HT-29 (cell line): ENCODE results near the gene NME8. TPM values are rescaled to one million over a fixed set of nuclear protein-coding genes. Genes with fewer than 3 reads are reported as not detected.
A peak's percentile ranks its signal among the peaks of the same experiment; 100 is the strongest.

Source experiments
- DNase-seq: peaks from one replicate; pipeline ENCODE4 v3.0.0-alpha.2; 2015; ENCODE audit warnings: low spot score
- total RNA-seq: library from RNA; depleted of rRNA; stranded (reverse); fragments of >200 nt; shearing (Covaris generic); gene quantifications from 2 replicates; pipeline ENCODE4 v1.2.3, GENCODE V29; 2014

NME8 gene
- total RNA-seq, 1 experiment from 2014 or later, result not detected

DNA sequence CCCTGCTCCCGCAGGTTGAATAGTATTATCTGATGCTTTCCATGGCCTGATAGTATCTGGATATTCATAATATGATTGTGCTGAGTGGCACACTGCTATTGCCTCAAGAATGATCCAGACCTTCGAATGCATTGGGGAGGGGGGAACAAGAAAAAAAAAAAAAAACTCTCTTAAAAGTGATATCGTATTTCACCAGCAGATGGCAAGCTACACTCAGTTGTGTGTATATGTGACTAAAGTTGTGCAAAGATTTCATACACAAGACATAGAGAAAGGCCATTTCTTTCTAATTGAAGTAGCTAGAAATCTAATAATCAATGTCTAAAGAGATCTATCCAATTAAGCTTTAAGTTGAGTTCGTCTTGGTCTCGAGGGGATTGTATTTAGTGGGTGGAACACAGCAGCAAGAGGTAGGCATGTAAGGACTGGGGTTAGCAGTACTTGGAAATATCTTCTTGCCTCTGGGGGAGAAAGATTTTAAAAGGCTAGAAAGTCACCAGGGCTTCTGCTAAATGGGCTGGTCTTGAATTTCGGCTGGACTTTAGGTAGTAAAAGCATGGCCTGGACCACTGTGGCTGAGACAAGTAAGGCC lies 52.9 kb downstream of the NME8 start:
- DNase-seq, result peak; percentile 60

DNA sequence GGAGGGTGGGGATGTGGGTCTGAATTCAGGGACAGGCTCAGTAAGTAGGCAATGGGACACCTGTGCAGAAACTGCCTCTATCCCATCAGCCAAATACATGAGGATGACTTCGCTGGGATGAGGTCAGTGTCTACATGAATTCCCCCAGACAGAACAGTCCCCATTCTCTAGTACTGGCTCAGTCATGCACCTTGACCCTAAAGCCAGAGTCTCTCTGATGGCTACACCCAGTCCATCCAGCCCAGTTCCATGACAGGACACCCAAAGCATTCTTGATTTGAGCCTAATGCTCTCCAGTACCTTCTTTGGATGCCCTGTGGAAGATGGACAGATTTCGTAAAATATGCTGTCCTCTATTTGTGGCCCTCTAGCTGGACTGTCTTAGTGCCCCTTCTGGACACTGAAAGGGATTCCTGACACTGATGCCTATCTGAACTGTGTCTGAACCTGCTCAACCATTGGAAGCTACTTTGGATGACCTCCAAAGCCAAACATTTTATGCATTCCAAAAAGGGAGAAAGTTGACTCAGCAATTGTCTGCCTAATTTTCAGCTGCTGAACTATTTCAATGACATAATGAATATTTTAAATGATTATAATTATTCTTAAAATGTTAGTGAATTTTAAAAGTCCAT lies 53.6 kb downstream of the NME8 start:
- DNase-seq, result no peak

DNA sequence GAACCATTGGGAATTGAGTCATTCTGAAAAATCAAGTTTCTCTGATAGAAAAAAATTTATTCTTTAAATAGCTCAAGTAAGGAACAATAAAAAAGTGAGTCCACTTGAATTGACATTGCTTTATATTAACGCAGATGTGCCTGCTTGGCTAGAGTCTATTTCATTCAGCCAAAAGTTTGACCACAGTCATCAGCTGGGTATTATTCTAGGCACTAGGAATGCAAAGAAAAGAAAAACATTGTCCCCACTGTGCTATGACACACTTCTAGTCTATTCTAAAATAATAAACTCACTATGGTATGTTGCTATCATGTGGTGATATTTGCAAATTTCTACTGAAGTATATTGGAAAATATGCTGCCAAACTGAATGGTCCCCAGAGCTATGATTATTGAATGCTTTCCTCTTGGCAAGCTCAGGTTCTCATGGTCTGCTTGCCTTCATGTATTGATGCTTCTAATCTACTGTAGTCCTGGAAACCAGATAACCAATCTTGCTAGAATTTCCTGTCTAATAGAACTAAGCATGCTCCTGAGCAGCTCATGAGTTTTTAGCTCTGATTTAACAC lies 59.9 kb downstream of the NME8 start:
- no peak for DNase-seq

DNA sequence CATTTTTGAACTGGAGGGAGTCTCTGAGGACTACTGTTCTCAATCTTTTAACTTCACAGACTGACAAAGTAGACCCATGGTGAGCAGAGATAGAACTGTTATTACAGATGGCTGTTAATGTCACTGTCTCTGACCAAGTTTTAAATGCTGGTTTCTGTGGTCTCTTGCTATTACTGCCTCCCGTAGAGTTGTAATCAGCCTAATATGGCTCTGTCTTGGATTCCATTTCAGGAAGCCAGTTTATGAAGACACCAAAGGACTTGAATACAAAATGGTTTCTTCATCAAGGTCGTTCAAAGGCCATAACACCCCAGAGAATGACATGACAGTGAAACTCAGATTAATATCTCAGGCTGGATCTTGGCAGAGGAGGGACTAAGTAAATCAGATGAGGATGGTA lies 64.4 kb downstream of the NME8 start:
- no peak for DNase-seq

DNA sequence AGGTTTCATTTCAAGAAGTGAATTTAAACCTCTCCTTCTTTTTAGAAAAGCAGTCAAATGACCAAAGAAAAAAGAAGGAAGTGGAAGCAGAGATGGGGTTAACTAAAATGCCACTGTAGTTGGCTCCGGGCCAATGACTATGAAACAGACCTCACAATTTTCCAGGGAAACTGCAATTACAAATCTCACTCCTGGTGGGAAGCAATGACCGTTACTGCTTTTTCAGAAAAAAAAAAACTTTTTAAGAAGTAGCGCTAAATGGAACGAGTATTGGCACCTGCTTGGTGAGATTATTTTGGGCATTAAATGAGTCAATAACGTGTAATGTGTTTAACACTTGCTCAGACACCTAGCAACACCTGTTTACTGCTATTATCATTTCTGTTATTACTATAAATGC lies 67.0 kb downstream of the NME8 start:
- DNase-seq, result no peak

DNA sequence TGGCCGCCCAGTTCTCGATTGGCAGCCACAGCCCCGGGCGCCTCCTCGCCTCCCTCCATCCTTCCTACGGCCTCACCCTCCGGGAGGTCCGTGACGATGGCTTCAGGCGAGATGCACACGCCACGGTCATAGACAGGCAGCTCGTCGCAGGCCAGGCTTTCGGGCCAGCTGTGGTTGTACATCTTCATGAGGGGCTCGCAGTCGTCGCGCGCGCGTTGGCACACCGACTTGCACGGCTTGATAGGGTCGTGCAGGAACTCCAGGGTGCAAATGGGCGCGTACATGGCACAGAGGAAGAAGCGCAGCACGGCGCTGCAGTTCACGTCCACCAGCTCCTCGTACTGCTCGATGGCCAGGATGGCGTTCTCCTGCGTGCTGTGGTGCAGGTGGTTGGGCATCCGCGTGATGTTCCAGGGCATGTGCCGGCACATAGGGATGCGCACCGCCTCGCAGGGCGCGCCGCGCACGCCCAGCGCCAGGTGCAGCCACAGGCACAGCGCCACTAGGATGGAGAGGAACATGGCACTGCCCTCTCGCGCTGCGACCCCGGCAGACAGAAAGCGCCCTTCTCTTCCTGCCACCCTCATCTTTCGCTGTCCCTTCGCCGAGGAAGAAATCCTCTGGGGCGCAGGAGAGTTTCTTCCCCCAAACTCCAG lies 67.7 kb downstream of the NME8 start:
- no peak for DNase-seq

DNA sequence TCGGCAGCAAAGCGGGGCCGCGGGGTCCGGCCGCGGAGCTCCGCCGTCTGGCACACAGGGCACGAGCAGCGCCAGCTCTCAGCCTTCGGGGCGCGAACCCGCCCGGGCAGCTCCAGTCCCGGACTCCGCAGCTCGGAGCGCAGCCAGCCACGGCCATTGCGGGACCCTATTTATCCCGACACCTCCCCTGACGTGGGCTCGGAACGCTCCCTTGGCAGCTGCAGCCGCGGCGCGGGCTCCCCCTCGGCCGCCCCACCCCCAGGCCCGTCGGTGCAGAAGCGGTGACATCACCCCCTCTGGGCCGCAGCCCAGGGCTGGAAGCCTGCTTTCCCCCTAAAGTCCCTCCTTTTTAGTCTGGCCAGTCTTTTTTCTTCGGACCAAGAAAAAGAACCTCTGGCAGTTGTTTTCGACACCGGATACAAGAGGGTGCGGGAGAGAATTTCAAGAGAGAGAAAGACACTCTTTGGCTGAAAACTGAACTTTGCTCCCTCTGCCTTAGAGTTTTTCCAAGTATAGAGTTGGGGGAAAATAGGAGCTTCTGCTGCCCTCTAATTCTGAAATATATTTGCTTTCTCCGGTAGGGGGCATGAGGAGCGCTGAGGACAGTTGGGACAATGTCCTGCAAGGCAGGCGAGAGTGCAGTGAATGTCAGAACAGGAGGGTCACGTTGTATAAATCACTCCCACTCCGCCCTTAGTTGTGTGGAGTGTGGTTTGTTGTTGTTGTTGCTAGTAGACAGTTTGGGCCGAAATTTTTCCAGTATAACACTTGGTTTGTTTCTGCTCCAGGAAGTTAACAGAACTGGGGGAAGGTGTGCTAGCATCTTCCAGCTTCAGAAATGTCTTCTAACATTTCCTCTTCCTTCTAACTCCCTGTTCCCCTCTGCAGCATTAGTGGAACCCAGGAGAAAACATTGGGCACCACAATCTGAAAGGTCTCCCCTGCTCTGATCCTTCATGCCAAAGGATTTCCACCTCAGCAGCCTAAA lies 68.6 kb downstream of the NME8 start, which contains the start of gene SFRP4:
SFRP4 (minus strand) TSS at position 145 of the 988 bp plus-strand sequence. CDS start 280 bp downstream, outside the sequence.
- DNase-seq, result peak; percentile 58

DNA sequence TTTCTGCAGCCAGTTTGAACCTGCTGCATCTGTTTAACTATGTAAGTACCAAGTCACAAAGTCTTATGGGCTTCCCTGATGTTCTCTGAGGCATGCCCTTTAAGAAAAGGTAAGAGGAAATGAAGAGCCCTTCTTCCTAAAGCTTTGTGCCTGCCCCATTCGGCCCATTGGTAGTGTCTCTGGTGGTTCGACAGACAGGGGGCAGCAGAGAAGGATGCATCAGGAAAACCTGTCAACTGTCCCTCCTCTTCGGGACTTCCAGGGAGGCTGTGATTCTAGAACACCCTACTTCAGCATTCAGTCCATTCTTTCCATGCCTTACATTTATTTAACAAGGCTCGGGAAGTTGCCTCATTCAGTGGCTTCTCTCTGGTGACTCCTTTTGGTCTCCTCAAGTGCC lies 70.1 kb downstream of the NME8 start:
- no peak for DNase-seq

DNA sequence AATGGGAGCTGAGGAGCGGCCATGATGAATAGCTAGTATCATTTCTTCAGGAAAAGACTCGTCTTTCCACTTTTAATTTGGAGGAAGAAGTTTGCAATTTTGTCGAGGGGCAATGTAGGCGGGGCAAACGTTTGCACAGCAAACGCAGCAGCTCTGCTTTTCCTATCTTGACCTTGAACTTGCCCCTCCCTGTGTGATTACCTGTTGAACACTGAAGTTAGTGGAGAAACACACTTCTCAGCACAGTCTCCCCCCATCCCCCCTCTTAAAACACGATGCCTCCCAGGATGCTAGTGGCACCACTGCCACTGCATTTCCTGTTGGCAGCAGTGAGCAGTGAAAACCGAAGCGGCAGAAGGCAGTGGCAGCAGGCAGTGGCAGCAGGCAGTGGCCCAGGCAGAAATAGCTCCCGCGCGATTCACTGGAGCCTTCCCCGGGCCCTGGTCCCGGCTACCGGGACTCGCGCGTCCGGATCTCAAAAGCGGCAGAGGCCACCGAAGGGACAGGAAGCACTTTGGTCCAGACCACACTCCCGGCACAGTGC lies 72.0 kb downstream of the NME8 start, which contains the start of gene EPDR1:
EPDR1 (plus strand) TSS at position 336 of the 544 bp plus-strand sequence. CDS start 300 bp downstream, outside the sequence.
- no peak for DNase-seq

DNA sequence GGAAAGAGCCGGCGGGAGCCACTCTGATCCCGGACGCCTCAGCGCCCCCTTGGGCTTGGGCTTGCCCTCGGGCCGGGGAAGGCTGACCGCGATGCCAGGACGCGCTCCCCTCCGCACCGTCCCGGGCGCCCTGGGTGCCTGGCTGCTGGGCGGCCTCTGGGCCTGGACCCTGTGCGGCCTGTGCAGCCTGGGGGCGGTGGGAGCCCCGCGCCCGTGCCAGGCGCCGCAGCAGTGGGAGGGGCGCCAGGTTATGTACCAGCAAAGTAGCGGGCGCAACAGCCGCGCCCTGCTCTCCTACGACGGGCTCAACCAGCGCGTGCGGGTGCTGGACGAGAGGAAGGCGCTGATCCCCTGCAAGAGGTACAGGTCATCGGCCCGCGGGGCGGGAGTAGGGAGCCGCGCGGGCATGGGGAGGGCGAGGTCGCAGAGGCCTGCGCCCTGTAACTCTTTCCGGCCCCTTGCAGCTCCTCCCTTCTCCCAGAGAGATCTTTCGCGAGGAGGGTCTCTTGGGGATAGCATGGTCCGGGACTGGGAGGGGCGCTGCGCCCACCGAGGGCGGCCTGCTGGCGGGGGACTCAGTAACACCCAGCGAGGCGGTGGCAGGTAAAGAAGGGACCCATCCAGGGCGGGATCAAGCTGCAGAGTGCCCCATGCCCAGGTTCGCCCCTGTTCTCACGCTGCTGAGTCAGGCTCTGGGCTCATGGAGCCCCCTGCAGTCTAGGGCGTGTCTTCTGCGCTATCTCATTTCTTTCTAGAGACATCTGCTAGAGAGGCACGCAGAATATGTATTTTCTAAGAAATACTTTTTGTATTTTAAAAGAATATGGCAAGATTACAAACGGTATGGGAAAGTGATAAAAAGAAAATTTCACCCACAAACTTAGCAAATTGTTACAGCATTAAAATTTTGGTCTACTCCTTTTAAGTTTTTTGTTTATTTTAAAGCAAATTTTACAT lies 72.7 kb downstream of the NME8 start:
- no peak for DNase-seq

DNA sequence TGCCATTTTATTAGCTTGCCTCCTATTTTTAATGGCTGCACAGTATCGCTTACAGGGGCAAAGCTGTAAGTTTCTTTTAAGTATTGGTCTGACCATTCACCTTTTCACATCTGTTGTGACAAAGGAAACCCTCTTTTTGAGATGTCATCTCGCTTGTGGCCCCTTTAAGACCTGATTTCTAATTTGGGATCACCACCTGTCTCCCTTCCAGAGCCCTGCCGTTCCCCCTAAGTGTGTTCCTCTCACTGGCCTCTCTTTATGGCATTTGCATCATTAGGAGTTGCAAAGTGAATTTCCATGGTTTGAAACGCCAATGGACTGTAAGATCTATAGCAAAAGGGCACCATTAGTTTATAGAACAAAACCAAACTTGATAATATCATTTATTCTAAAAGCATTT lies 73.5 kb downstream of the NME8 start:
- no peak for DNase-seq

DNA sequence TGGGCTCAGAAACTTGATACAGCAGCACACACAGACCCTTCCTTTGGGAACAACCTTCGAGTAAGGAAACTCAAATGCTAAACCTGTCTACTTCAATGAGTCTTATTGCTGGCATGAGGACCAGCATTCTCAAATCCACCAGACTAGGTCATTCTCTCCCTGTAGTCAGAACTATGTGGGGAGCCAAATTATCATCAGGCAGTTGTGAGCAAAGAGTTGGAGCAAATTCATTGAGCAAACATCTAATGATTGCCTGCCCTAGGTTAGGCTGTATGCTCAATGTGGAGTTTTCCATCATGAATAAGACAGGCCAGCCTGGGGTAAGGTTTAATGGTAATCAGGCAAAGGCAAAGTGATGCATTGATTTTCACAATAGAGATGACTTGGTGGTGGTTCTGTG lies 75.6 kb downstream of the NME8 start:
- no peak for DNase-seq

DNA sequence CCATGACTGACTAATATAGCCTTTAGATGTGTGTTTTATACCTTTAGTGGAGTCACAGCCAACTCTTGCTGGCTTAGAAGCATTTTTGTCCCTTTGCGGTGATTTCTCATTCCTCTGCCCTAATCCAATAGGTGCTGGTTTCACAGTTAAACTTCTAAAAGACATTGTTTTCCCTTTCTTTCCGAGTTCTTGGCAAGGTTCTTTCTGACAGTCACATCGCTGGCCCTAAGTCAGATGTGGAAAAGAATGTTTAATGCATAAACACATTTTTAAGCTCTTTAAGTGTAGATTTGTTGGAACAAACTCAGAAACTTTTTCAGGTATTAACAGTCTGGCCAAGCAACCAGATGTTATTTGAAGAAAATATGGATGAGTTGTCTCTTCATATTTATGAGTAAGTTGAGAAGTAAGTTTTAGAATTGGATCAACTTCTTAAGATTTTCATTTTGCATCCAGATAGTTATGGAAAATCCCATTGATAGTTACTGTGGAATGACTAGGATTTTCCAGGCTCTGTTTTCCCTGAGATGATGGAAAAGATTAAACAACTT lies 76.2 kb downstream of the NME8 start:
- no peak for DNase-seq

DNA sequence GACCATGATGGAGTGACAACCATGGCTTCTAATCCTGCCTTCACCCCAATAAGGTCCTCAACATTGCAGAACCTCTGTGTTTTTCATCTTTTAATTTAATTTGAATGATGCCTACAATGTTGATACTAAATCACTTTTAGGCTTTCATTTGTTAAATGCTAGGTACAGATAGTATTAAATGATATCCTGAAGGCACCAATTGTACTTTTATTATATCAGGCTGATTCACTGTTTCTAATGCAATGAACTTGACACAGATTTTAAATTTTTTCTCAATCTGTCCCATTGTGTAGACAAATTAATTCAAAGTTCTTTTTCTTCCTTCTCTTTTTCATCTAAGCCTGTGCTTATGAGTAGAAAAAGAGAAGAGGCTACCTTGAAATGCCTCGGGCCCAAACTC lies 77.2 kb downstream of the NME8 start:
- no peak for DNase-seq

DNA sequence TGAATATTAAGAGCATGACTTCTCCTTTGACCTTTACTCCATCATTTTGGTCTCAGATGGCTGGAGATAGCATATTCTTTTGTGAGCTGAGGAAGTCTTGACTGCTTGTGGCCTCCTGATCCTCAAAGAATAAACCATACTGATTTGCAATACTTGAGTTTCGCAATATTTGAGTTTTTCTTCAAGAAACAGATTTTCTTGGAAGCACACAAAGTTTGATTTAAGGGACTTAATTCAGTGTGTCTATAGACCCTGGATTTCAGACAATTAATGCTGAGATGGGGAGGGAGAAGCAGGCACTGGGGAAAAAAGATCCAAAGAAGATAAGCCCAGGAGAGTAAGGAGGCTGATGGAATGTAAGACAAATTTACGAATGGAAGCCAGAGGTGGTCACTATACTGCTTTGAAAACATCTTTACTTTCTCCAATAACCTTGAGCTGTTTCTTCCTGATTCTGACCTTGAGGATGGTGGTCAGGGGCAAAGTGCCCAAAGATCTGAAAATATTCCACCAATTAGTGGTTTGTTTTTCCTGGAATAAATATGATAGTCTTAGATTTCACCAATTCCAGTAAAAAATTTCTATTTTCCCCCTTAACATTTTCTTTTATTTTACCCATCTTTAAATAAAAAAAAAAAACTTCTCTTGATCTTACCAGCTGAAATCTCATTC lies 79.5 kb downstream of the NME8 start:
- no peak for DNase-seq

DNA sequence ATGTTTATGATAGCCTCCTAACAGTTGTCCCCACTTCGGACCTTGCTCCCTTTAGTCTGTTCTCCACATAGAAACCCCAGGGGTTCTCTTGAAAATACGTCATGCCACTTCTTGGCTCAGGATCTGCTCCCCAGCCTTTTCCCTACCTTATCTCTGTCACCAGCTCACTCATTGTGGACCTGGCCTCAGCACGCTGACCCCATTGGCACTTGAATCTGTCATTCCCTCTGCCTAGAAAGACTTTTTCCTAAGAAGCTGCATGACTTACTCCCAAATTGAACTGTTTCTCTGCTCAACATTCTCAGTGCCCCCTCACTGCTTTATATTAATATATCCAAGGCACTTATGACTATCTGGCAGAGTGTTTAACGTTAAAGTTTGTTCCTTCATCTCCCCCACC lies 80.5 kb downstream of the NME8 start:
- DNase-seq, result no peak

DNA sequence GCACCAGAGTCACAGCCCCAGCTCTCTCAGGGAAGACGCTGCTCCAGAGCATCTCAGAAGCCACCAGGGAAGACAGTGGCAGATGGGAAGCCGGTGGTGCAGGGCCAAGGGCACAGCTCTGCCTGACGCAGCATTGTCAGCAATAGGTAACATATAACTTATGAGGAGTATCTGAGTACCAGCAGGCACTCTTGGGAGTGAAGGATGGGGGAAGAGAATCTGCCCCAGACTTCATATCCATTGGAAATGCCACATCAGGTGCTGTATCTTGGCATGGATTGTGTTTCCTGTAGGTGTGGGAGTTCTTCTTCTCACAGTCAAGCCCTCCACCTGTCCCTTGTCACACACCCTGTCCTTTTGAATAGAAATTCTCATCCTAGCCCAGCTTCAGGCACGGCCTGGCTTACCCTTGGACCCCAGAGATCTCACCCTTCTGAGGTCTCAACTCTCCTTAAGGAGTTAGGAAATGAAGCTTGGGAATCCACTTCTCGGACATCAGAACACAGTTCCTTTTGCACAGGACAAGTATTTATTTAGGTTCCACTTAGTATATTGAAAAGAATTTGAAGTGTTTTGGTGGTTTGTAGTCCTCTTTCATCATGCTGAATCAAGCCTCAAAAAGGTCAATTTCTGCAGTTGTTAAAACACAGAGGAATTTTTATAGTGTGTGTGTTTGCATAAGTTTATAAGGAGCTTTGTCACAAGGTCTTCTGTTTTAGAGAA lies 82.0 kb downstream of the NME8 start:
- no peak for DNase-seq

DNA sequence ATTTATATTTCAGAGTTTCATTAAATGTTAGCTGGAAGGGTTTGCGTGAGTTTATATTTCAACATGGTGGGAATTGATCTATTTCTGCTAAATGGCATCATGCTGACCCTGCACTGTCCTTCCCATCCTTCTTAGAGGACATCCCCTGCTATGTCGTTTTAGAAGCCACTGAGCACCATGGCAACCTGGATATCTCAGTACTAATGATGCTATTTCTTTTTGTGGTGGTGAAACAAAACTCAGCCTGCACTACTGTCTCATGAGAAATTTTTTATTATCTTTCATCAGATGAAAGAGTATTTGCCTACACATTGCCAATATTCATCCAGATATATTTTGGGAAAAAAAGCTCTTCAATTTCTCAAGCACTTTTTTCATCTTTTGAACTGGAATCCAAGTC lies 84.1 kb downstream of the NME8 start:
- DNase-seq, result no peak
